Endometrial microvascular endothelial cells (primary cell): Measurements from ENCODE around the gene SAMD8. TPM values are rescaled to one million over a fixed set of nuclear protein-coding genes. Genes with fewer than 3 reads are reported as not detected.

Experiments used
- in situ Hi-C: cut with HindIII; loops from 2 replicates; pipeline ENCODE4 v1.10.0; 2017; ENCODE audit warnings: low sequenced_read_pairs, low pct_unique_long_range_greater_than_20kb; ENCODE audit errors: inconsistent ontology term
- total RNA-seq: library from RNA; depleted of rRNA; stranded (reverse); fragments of >200 nt; gene quantifications from one replicate; pipeline ENCODE4 v1.2.3, GENCODE V29; 2015; ENCODE audit errors: inconsistent ontology term

SAMD8 gene
- 17.3 TPM for total RNA-seq

DNA sequence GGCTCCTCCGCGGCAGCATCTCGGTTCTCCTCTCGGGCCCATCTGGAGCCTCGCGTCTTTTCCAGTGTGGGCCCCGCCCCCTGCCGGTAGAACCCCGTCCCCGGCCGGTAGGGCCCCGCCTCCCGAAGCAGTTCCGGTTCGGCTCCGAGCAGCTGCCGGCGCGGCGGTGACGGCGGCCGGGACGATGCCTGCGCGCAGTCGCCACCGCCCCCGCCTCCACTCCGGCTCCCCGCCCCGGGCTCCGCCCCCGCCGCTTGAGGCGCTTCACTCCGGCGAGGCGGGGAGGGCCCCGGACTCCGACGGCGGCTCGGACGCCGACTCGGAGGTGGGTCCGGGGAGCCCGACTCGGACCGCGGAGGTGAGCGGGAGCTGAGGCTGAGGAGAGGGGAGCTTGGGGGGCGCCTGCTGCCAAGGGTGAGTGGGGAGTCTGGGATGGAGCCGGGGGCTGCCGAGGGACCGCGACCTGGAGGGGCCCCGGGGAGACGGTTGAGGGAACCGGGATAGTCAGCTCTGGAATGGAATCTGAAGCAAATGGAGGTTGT lies at the start of gene SAMD8:
Gene SAMD8, plus strand, starts transcription at position 292 of the 542 bp plus-strand sequence. CDS start 38,873 bp downstream, outside the sequence.
- in situ Hi-C loops: no loop called here

DNA sequence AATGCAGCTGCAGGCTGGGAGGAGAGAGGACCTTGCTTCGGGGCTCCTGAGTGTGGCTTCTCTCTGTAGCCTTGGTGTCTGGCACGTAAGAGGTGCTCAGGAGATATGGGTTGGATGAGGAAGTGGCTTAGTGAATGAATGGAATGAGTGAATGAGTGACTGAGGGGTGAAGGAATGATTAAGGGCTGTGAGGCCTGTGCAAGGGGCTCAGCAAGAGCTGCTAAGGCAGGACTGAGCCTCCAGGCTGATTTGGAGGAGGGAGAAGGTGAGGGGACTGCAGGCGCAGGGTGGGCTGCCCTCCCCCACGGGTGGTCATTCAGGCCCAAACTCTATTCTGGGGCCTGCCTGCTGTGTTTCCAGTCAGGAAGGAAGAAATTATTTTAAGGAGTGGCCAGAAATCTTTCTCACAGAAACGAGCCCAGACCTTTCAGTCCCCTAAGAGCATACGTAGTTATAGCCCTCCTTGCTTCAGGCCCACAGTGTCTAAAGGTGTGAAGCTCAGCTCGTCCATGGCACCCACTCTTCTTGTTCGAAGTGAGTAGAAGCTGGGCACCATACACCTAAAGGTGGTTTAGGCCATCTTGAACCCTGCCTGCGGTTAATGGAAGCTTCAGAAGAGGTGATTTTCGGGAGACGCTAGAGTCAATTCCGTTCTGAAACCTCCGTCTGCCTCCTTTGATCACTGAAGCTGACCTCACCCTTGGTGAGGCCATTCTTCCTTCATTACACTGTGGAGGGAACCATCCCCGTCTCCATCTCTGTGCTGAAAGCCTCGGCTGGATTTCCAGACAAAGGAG lies 49.5 kb upstream of the SAMD8 start:
- in situ Hi-C loops: no loop called here

DNA sequence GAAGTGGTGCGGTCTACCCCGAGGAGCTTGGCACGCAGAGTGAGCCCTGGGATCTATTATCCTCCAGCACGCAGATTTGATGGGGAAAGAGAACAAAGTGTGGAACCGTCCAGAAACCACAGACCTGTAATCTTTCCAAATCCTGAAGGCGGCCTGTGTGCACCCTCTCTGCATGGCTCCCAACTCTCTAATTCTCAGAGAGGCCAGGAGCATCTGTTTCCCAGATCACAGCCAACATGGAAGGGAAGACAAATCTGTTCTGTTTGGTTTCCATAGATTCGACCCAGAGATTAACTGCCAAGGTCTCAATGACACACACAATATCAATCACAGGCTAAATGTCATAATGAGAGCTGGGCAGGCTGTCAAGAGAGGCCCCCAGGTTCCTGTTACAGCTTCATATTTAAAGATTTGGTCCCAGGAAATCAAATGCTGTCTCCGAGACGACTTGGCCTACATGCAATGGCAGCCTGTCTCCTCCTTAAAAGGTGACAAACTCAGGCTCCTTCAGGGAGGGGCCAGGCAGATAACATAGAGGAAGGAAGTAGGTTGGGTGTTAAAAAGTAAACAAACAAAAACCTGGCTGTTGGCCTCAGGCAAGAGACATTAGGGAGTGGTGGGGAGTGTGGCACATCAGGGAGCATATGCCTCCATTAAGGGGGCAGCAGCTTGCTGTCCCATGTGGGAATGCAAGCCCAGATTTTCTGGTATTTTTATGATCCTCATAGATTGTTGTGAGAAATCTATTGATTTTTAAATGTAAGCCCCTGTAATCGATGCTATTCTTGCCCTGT lies 48.8 kb upstream of the SAMD8 start:
- in situ Hi-C loops: no loop called here

DNA sequence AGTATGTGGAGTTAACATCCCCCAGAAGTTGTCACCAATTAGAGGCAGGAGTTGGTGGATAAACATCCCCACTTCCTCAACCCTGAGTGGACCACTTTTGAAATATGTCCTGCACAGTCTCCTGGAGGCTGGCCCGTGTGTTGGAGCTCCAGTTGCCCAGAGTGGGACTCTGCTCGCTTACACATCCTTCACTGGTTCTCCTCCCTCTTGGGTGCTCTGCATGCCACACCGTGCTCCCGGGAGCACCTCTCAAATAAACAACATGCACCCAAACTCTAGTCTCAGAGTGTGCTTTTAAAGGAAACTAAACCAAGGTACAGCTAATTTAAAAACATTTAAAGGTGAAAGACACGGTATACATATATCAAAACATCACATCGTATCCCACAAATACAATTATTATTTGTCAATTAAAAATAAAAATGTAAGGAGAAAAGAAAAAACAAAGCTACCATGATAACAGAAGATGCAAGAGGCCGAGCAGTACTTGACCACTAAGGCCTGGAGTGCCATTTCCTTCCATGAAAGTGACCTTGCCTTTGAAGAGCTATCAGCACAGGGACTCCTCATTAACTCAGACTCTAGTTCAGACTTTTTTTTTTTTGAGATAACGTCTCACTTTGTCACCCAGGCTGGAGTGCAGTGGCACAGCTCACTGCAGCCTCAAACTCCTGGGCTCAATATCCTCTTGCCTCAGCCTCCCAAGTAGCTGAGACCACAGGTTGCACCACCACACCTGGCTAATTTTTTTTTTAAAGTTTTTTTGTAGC lies 47.8 kb upstream of the SAMD8 start:
- in situ Hi-C loops: no loop called here

DNA sequence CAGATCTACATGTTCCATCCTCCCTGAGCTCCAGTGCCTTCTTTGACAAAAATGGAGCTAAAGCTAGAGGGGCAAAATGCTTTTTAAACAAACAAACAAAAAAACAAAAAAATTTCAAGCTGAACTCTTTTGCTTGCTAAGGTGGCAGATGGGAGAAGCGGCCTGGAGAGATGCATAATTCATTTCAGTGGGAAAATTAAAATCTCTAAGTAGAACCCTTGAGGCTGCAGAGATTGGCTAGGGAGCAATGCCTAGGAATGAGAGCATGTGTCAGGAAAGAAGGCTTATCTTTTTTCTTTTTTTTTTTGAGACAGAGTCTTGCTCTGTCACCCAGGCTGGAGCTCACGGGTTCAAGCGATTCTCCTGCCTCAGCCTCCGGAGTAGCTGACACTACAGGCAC lies 46.4 kb upstream of the SAMD8 start:
- in situ Hi-C loops: no loop called here

DNA sequence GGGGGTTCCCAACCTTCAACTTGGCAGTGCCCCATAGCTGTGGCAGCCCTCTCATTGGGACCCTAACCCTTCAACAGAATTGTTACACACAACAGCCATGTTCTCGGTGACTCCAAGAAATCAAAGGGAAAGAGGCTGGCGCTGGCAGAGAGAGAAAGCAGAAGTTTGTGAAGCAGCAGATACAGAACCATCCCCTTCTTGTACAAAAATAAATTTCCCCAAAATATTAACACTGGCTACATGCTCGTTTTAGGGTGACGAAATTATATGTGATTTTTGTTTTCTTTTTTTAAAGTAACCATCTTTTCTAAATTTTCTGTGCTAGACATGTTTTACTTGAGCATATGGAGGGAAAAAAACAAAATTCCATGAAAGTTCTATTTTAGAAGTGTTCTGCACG lies 45.2 kb upstream of the SAMD8 start:
- in situ Hi-C loops: no loop called here

DNA sequence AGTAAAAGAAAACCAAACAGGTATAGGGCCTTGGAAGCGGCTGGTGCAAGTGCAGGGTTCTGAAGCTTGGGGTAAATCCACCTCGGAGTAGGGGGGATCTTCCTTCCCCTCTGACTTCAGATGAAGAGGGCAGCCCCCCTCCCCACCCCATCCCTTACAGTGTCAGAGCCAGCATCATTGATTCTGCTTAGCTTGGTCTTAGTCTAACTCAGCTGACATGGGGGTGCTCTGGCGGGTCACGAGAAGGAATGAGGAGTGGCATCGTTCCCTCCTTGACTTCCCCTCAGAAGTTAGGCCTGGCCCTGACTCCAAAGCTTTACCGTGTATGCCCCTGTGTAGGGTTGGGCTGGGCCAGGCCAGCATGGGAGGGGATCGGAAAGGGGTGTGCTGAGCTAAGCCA lies 44.2 kb upstream of the SAMD8 start:
- in situ Hi-C loops: no loop called here

DNA sequence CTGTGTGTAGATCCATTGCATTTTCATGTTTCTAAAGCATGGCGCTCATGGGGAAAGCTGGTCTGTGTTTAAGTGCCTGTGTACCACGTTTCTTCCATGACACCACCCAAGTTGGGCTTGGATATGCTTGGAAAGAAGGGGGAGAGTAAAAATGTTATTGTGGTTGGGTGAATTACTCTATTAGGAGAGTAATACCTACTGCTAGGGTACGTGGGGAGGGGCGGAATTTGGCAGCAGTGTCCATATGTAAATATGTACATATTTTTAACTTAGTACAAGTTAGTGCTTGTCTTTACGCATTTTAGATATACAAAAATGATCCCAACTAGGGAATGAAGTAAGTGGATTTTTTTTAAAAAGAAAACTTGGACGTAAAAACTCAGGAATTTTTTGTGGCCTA lies 42.9 kb upstream of the SAMD8 start:
- in situ Hi-C loops: no loop called here

DNA sequence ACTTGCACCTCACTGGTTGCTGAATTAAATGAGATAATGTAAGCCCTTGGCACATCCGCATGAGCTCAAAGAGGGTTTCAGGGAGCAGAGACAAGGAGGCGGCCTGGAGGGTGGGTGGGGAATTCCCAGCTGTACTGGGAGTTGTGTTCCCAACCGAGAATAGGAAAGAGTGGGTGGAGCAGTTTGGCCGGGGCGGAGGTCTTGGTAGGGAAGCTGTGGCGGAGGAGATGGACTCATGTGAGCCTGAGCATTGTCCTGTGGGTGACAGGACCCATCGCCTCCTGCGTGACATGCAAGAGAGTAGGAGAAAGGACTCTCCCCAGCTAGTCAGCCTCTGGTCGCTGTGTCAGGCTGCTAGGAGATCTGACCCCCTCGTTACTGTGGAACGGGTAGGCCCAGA lies 41.0 kb upstream of the SAMD8 start:
- in situ Hi-C loops: no loop called here

DNA sequence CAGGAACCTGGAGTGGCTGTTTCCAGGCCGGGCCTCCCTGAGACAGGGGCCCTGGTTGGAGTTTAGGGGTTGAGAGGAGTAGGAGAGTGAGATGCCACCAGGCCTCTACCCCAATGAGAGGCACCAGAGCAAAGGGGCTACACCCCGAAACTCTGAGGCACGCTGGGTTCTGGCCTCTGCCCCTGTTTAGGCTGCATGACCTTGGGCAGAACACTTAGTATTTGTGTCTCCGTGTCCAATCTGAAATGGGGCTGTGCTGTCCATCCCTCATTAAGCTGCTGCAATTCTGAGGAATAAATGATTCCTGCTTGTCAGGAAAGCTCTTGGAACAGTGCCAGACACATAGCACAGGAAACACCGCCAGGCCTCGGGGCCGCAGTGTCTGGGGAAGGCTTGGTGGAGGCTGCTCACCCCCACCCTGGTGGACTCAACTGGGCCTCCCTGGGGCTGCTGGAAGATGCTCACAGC lies 40.5 kb upstream of the SAMD8 start:
- in situ Hi-C loops: no loop called here

DNA sequence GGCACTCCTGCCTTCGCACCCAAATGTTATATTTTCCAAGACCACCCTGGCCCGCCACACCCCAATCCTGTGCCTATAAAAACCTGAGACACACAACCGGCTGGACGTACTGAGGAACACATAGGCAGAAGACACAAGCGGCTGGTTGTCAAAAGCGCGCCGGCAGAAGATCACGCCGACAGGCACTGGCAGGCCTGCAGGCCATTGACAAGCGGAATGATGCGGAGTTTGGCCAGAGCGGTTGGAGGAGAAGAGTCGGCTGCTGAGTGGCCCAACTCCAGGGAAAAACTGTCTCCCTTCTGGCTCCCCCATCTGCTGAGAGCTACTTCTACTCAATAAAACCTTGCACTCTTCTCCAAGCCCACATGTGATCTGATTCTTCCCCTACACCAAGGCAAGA lies 39.7 kb upstream of the SAMD8 start:
- in situ Hi-C loops: no loop called here

DNA sequence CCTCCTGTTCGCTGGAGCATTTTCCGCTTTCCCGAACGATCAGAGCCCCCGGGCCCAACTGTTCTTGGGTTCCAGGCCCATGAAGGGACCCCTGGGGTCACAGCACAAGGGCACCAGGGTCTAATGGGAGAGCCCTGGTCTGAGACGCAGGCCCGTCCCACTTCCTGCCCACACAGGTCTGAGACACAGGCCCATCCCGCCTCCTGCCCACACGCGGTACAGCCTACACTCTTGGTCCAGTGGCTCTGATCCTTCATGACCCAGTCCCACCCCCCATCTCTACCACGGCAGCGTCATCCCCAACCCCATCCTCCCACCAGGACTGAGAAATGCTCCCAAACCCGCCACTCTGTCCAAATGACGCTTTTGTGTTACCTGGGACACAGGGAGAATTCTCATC lies 38.7 kb upstream of the SAMD8 start:
- in situ Hi-C loops: no loop called here

DNA sequence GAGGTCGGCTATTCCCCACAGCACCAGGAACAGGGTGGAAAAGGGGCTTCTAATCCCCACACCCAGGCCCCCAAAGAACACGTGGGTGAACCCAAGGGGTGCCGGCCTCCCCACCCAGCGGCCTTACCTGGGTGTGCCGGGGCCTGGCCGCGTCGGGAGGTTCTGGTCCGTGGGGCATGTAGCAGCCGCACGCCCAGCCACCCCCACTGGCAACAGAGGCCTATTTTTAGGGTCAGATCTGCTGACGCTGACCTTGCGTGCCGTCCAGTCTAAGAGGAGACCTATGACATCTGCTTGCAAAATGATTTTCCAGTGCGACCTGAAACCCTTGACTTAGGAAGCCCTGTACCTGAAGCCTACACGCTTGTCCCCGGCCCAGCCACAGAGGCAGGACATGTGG lies 38.0 kb upstream of the SAMD8 start:
- in situ Hi-C loops: no loop called here

DNA sequence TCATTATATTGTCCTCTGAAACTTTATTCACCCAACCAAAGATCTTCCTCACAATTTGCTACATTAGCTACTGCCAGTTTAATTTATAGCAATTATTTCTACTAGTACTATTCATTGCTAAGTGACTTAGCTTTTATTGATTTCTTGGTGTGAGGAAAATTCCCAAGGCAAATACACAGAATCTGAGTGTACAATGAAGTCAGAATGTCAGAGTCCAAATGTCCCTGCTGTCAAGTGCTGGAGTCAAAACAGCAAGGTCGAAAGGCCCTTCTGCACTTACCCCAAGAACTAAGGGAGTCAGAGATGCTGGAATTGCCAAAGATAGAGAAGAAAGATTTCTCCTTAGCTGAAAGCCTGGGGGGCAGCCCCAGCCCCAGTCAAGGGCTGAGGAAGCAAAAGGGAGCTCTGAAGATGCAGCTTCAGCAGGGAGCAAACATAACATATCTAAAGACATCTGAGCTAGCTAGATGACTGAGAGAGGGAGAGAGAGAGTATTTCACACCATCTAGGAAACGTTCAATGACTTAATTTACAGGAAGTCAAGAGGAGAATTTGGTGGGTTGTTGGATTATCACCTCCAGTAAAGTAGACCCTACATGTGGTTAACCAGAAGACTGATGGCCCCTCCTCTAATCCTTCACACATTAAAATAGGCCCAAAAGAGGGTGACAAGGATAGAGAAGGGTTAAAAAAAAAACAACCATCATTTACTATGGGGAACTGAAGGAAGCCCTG lies 36.6 kb upstream of the SAMD8 start:
- in situ Hi-C loops: no loop called here

DNA sequence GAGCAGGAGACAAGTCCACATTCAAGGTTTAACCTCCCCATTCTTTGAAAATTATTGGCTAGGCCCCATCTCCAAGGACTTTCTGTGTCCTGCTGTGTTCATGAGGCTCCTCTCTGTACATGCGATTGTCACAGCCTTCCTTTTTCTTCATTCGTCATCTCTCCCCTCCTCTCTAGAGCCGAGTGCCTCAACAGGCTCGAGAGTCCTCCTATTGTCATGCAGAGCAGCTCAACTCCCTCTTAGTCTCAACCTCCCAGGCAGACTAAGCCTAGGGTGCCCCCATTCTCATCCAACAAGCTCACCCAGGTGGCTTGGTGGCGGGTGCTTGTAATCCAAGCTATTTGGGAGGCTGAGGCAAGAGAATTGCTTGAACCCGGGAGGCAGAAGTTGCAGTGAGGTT lies 35.1 kb upstream of the SAMD8 start:
- in situ Hi-C loops: no loop called here

DNA sequence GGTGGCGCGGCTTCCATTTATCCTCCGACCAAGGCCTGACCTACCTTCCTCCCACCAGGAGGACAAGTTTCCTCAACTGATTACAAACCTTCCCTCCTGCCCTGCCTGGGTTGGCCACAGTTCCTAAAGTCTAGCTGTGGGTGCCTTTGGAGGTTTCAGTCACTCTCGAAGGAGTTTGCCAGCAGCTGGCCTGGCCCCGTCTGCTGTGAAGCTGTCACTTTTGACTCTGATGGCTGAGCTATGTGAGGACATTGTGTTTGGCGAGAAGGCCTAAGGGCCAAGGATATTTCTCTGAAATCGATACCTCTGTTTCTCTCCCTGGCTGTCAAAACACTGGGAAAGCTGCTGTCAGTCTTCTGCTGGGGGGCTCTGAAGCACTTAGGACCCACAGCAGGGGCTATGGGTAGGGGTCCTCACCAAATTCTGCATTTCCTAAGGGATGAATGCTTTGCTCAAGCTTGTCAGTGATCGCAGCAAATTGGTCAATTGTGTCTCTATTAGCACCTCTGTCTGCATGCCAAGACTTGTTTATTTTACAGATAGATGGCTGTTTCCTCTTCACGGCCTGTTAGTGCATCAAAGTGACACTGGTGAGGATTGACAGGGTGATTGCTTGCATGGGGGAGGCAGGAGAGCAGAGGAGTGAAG lies 31.9 kb upstream of the SAMD8 start:
- in situ Hi-C loops: no loop called here

DNA sequence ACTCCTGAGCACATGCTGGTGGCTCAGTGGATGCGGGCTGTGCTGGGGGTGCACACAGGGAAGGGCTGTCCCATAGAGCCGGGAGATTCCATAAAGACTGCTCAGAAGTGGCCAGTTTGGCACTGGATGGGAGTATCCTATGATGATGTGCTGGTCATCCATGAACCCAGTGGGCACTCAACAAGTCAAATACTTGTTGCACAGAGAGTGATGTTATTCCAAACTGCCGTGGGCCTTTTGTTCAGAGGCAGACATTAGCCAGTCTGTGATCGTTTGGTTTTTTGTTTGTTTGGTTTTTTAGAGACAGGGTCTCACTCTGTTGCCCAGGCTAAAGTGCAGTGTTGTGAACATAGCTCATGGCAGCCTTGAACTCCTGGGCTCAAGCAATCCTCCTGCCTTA lies 30.9 kb upstream of the SAMD8 start:
- in situ Hi-C loops: no loop called here

DNA sequence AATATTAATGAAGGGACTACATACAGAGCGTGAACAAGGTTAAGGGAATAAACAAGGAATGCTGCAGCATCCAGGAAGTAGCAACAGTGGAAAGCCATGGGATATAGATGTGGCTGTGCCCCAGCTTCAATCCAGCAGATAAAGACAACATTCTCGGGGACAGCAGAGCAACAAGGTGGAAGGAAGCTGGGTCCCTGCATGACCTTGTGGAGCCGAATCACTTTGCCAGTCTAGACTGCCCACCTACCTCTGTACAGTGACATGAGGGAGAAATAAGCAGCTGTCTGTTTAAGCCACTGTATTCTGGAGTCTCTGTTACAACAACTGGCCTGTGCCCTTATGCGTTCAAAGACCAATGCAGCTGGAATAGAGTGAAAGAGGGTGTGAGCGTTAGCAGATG lies 30.1 kb upstream of the SAMD8 start:
- in situ Hi-C loops: no loop called here
